Effector memory CD4-positive, alpha-beta T cell (primary cell): Measurements from ENCODE around the gene TIPARP.

ENCODE experiments used
- DNase-seq, 3 donors: peaks; one replicate each; pipeline ENCODE4 v3.0.0-alpha.2; 2020
- H3K27ac ChIP-seq: 2 replicates; pipeline ENCODE4 v1.7.0; 2013; ENCODE audit warnings: mild to moderate bottlenecking, low read length, moderate library complexity; ENCODE audit not compliant: insufficient read depth, poor library complexity, severe bottlenecking
- H3K27me3 ChIP-seq: replicated peaks from 2 replicates; pipeline ENCODE4 v1.7.0; 2013; ENCODE audit warnings: mild to moderate bottlenecking, low read length; ENCODE audit not compliant: insufficient read depth, control insufficient read depth, poor library complexity, severe bottlenecking
- H3K36me3 ChIP-seq: 2 replicates; pipeline ENCODE4 v1.7.0; 2013; ENCODE audit warnings: mild to moderate bottlenecking, low read length, moderate library complexity; ENCODE audit not compliant: control insufficient read depth, insufficient read depth
- H3K4me1 ChIP-seq: 2 replicates; pipeline ENCODE4 v1.7.0; 2013; ENCODE audit warnings: low read length, mild to moderate bottlenecking; ENCODE audit not compliant: control insufficient read depth, insufficient read depth, poor library complexity, severe bottlenecking
- H3K4me3 ChIP-seq: 2 replicates; pipeline ENCODE4 v1.7.0; 2013; ENCODE audit warnings: low read length, low read depth, mild to moderate bottlenecking; ENCODE audit not compliant: insufficient read depth, poor library complexity, severe bottlenecking
- H3K9me3 ChIP-seq: 2 replicates; pipeline ENCODE4 v1.7.0; 2013; ENCODE audit warnings: mild to moderate bottlenecking, low read length, moderate library complexity; ENCODE audit not compliant: control insufficient read depth

Gene TIPARP

GRCh38 chr3:156661155-156661554 lies 13.2 kb upstream of the TIPARP start:
- H3K9me3 ChIP-seq, result no peaks in the 10 kb centered on the region
- H3K4me3 ChIP-seq, result no peak overlapping the region
- no peaks in the 10 kb centered on the region for H3K27me3 ChIP-seq
- no peak for DNase-seq
- peaks cover 19% of the 10 kb centered on the region for H3K4me1 ChIP-seq
- H3K36me3 ChIP-seq, result no peaks in the 10 kb centered on the region
- H3K27ac ChIP-seq, result no peak overlapping the region

GRCh38 chr3:156664011-156664830 lies 10.2 kb upstream of the TIPARP start:
- Histone ChIP-seq H3K4me3 (no peak overlapping the region), H3K36me3 (no peaks in the 10 kb centered on the region), H3K4me1 (peaks cover 19% of the 10 kb centered on the region), H3K27me3 (no peaks in the 10 kb centered on the region), H3K27ac (no peak overlapping the region), H3K9me3 (no peaks in the 10 kb centered on the region)
- DNase-seq, result no peak

- H3K4me3 ChIP-seq, result no peak overlapping the region
- no peaks in the 10 kb centered on the region for H3K36me3 ChIP-seq
- no peak overlapping the region for H3K27ac ChIP-seq
- peaks cover 19% of the 10 kb centered on the region for H3K4me1 ChIP-seq
- no peaks in the 10 kb centered on the region for H3K9me3 ChIP-seq
- no peaks in the 10 kb centered on the region for H3K27me3 ChIP-seq
- DNase-seq, result no peak
These were observed 9.6 kb upstream of the TIPARP start for GRCh38 chr3:156664831-156665178.

DNA sequence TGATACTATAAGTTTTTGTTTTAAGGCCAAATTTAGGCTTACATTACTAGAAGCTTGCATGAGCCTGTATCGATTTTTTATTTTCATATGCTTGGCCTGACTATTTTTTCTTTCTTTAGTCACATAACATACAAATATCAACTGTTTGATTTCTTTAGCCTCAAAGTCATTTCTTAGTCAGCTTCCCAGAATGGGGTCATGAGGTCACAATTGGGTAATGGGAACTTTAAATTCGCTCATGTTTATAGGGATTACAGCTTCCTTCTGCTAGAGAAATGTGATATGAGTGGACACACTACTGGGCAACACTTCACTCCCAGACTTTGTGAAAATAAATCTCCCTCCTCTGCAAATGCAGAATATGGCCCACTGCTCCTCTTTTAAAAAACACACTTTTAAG lies 9.1 kb upstream of the TIPARP start:
- no peaks in the 10 kb centered on the region for H3K9me3 ChIP-seq
- H3K27me3 ChIP-seq, result no peaks in the 10 kb centered on the region
- peaks cover 19% of the 10 kb centered on the region for H3K4me1 ChIP-seq
- H3K27ac ChIP-seq, result no peak overlapping the region
- no peak overlapping the region for H3K4me3 ChIP-seq
- no peaks in the 10 kb centered on the region for H3K36me3 ChIP-seq
- DNase-seq, result no peak

GRCh38 chr3:156666073-156666472 lies 8.3 kb upstream of the TIPARP start:
- no peak for DNase-seq
- H3K36me3 ChIP-seq, result no peaks in the 10 kb centered on the region
- H3K27ac ChIP-seq, result no peak overlapping the region
- peaks cover 19% of the 10 kb centered on the region for H3K4me1 ChIP-seq
- no peaks in the 10 kb centered on the region for H3K27me3 ChIP-seq
- H3K4me3 ChIP-seq, result no peak overlapping the region
- H3K9me3 ChIP-seq, result no peaks in the 10 kb centered on the region

GRCh38 chr3:156668073-156668763 lies 6.2 kb upstream of the TIPARP start:
- Histone ChIP-seq H3K27ac (no peak overlapping the region), H3K27me3 (no peaks in the 10 kb centered on the region), H3K36me3 (no peaks in the 10 kb centered on the region), H3K9me3 (no peaks in the 10 kb centered on the region), H3K4me3 (no peak overlapping the region), H3K4me1 (peaks cover 19% of the 10 kb centered on the region)
- no peak for DNase-seq

GRCh38 chr3:156670077-156670476 lies 4.3 kb upstream of the TIPARP start:
- Histone ChIP-seq H3K27ac (no peak overlapping the region), H3K27me3 (no peaks in the 10 kb centered on the region), H3K36me3 (no peaks in the 10 kb centered on the region), H3K4me1 (peaks cover 4% of the 10 kb centered on the region), H3K9me3 (no peaks in the 10 kb centered on the region), H3K4me3 (no peak overlapping the region)
- no peak for DNase-seq

GRCh38 chr3:156670652-156671051 lies 3.7 kb upstream of the TIPARP start:
- no peaks in the 10 kb centered on the region for H3K36me3 ChIP-seq
- H3K27ac ChIP-seq, result no peak overlapping the region
- no peak for DNase-seq
- no peaks in the 10 kb centered on the region for H3K27me3 ChIP-seq
- H3K4me3 ChIP-seq, result no peak overlapping the region
- no peaks in the 10 kb centered on the region for H3K9me3 ChIP-seq
- H3K4me1 ChIP-seq, result no peaks in the 10 kb centered on the region

GRCh38 chr3:156673732-156674045 lies 701 bp upstream of the TIPARP start:
- DNase-seq, result no peak
- Histone ChIP-seq H3K27me3 (no peaks in the 10 kb centered on the region), H3K27ac (peak overlapping the region; percentile 88), H3K4me3 (peak overlapping the region; percentile 99), H3K9me3 (no peaks in the 10 kb centered on the region), H3K36me3 (no peaks in the 10 kb centered on the region), H3K4me1 (peaks cover 10% of the 10 kb centered on the region)
